HG02623 (cell line): ENCODE results near the gene ABHD6.
"Not testable (repeated sequence)": the region's sequence is repeated elsewhere in the genome, so short reads cannot be mapped to it uniquely, and the experiment has no call there.

Experiments
- ATAC-seq: cut with Tn5 transposase; IDR thresholded peaks from one replicate; pipeline ENCODE4 v1.9.1; 2021; ENCODE audit warnings: moderate library complexity; ENCODE audit not compliant: unreplicated experiment

The ABHD6 gene

GRCh38 chr3:58241306-58242044 lies 3.9 kb downstream of the ABHD6 start:
- no peak for ATAC-seq

GRCh38 chr3:58242340-58242739 lies 4.7 kb downstream of the ABHD6 start:
- no peak for ATAC-seq

- ATAC-seq, result not testable (repeated sequence)
Measured at GRCh38 chr3:58242860-58243259, 5.3 kb downstream of the ABHD6 start.

GRCh38 chr3:58243976-58244585 lies 6.5 kb downstream of the ABHD6 start:
- ATAC-seq, result no peak

- ATAC-seq, result no peak
Measured at GRCh38 chr3:58246148-58247047, 8.8 kb downstream of the ABHD6 start.

GRCh38 chr3:58249358-58250092 lies 11.9 kb downstream of the ABHD6 start:
- ATAC-seq, result no peak

GRCh38 chr3:58250093-58250707 lies 12.6 kb downstream of the ABHD6 start:
- no peak for ATAC-seq

GRCh38 chr3:58251631-58252035 lies 14.0 kb downstream of the ABHD6 start:
- ATAC-seq, result no peak

- no peak for ATAC-seq
Measured at GRCh38 chr3:58254144-58254543, 16.6 kb downstream of the ABHD6 start.

GRCh38 chr3:58256061-58256460 lies 18.5 kb downstream of the ABHD6 start:
- no peak for ATAC-seq

- ATAC-seq, result no peak
Measured at GRCh38 chr3:58256511-58256910, 18.9 kb downstream of the ABHD6 start.

- ATAC-seq, result no peak
Measured at GRCh38 chr3:58258392-58259055, 20.9 kb downstream of the ABHD6 start.

- ATAC-seq, result no peak
Measured at GRCh38 chr3:58260261-58260731, 22.7 kb downstream of the ABHD6 start.

- no peak for ATAC-seq
Measured at GRCh38 chr3:58260733-58261132, 23.1 kb downstream of the ABHD6 start.

- no peak for ATAC-seq
Measured at GRCh38 chr3:58261954-58262666, 24.5 kb downstream of the ABHD6 start.

- ATAC-seq, result no peak
Measured at GRCh38 chr3:58266577-58266976, 29.0 kb downstream of the ABHD6 start.

GRCh38 chr3:58267543-58267942 lies 30.0 kb downstream of the ABHD6 start:
- ATAC-seq, result not testable (repeated sequence)

GRCh38 chr3:58269356-58269755 lies 31.8 kb downstream of the ABHD6 start:
- no peak for ATAC-seq

GRCh38 chr3:58270485-58270884 lies 32.9 kb downstream of the ABHD6 start:
- no peak for ATAC-seq
